SKM-1 treated with dmso at 0.1 percent for 144 hours (cell line): ENCODE data around the gene CUL9.

Experiments used
- DNase-seq: peaks from one replicate; lab custom pipeline; 2025; ENCODE audit not compliant: unreplicated experiment; lab: John Stamatoyannopoulos, UW

The CUL9 gene

DNA sequence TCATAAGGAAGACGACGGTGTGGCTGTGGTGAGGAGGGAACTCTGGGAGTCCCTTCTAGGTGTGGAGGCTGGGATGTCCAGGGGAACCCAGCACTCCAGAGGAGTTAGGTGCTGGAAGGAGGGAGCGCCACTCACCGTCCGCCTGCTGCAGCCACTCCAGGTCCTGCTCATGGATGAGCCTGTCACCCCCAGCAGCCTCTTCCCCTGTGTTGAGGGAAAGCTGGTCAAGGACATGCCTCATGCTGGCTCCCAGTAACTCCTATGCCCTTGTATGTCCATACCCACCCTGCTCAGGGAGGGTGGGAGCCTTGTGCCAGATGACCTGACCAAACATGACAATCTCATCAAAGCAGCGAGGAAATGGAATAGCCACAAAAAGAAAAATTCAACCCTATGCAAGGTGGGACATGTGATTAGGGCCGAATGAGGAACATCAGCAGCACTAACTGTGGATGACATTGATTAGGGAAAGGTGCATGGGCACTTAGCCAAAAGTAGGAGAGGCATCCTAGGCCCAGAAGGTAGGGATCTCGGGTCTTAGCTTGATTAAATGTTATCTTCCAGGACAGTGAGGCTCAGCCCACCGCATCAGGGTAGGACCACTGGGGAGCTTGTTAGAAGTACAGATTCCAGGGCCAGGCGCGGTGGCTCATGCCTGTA, 44.3 kb downstream of the CUL9 start:
- DNase-seq, result no peak

DNA sequence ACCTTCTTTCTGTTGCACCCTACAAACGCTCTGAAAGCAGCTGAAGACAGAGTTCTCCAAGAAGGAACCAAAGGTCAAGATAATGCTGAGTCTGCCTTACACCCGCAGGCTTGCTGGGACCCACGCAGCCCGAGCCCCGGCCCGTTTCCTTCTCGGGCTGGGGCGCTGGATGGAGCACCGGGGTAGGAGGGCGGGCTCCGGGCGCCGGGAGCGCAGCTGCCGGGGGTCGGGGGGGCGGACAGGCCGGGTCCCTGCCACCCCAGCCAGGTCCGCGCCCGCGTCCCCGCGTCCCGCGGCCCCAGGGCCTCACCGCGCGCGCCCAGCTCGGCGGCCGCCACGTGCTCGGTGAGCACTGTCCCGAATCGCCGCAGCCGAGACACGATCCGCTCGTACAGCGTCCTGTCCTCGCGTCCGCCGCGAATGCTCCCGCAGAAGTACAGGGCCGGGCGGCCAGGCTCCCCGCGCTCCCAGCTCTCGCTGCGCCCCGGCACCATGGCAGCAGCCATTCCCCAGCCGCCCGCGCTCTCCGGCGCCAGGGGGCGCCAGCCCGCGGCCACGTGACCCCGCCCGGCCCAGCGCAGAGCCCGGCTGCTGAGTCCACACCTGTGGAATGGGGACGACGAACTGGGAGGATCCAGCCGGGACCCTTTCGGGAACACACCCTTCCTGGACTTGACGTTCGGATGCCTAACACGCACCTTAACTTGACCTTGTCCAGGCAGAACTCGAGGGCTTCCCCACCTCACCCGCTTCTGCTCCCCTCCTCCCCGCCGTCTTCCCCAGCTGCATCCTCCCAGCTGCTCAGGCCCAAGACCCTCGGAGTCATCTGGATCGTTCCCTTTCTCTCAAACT, 47.2 kb downstream of the CUL9 start, which contains the start of gene DNPH1:
Gene DNPH1, minus strand, starts transcription at position 531 of the 852 bp plus-strand sequence. Its CDS starts 25 bp downstream, at position 506.
- DNase-seq, result peak; percentile 38

DNA sequence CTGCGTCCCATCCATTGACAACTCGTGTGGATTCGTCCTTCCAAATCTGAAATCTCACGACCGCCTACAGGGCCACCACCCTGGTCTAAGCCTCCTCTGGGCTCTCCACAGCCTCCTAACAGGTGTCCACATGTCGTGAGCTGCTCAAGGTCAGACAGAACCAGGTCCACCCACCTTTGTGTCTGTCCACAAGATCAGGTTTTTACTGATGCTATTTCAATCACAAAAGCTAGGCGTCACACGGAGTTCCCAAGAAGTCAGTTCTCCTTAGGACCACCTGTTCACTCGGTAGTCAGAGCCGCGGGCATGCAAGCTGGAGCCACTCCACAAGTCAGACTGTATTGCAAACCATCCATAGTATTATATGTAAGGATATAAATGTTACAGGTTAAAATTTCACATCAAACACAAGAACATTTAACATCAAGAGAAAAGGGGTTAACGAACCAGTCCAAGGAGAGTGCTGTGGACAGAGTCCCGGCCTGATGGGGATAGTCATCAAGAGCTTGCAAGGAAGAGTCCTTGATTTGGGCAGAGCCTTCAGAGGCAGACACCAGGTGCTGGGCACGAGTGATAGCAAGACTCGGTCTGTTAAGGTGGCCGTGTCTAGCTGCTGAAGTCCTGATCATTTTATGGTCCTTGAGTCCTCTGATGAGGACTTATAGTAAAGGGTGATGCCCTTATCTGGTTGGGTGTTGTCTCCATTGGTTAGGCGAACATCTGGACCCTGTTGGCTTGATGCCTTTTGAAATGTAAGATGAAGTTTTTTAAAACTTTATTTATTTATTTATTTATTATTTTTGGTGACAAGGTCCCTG, 48.0 kb downstream of the CUL9 start:
- no peak for DNase-seq

DNA sequence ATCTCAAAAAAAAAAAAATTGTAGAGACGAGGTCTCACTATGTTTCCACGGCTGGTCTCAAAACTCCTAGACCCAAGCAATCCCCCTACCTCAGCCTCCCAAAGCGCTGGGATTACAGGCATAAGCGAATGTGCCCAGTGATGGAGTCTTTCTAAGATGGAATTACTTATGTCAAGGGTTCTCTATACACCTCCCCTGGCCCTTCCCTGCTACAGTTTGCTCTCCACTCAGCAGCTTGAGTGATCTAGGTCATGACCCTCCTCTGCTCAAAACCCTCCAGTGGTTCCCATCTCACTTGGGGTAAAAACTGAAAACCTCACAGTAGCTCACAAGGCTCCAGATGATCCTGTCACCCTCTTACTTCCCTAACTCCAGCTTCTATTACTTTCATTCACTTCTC, 49.1 kb downstream of the CUL9 start:
- no peak for DNase-seq

DNA sequence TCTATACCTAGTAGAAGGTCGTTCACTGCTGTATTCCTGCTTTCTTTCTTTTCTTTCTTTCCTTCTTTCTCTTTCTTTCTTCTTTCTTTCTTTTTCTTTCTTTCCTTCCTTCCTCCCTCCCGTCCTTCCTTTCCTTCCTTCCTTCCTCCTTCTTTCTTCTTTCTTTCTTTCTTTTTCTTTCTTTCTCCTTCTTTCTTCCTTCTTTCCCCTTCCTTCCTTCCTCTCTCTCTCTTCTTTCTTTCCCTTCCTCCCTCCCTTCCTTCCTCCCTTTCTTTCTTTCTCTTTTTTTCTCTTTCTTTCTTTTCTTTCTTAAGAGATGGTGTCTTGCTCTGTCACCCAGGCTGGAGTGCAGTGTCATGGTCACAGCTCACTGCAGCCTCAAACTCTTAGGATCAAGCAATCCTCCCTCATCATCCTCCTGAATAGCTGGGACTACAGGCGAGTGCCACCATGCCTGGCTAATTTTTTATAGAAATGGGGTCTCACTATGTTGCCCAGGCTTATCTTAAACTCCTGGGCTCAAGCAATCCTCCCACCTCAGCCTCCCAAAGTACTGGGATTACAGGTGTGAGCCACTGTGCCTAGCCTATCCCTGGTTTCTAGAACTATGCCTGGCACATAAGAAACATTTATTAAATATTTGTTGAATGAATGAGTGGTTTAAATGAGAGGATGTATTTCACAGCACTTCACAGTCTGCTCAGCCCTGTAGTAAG, 49.9 kb downstream of the CUL9 start:
- DNase-seq, result no peak

DNA sequence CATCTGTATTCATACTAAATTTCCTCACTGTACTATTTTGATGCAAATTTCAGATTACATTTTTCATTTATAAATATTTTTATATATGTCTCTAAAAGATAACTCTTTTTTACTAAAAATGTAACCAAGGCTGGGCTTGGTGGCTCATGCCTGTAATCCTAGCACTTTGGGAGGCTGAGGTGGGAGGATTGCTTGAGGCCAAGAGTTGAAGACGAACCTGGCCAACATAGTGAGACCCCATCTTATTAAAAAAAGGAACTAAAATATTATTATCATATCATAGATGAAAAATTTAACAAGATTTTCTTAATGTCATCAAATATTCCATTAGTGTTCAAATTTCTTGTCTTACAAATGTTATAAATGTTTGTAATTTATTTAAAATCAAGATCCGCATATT, 53.8 kb downstream of the CUL9 start:
- DNase-seq, result no peak

DNA sequence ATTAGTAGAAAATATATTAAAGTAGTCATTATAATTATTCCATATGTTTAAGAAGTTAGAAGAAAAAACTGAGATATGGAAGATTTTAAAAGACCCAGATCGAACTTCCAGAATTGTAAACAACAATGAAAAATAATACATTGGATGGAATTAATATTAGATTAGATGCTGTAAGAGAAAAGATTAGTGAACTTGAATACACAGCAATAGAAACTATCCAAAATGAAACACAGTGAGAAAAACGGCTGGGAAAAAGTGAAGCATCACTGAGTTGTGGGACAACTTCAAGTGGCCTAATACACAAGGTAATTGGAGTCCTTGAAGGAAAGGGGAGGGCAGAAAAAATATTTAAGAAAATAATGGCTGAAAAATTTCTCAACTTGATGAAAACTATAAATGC, 57.1 kb downstream of the CUL9 start:
- DNase-seq, result no peak

DNA sequence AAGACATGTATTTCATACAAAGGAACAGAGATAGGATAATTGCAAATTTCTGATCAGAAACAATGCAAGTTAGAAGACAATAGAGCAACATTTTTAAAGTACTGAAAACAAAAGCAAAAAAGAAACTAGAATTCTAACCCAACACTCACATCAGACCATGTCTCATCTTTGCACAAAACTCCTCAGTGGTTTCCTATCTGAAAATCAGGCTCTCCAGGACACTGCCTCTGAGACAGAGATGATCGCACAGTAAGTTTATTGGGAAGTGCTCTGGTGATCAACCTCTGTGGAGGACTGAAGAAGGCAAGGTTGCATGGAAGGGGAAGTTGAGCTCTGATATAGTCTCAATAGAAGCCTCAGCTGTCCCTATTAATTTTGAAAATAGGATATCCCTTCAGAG, 59.0 kb downstream of the CUL9 start:
- no peak for DNase-seq

DNA sequence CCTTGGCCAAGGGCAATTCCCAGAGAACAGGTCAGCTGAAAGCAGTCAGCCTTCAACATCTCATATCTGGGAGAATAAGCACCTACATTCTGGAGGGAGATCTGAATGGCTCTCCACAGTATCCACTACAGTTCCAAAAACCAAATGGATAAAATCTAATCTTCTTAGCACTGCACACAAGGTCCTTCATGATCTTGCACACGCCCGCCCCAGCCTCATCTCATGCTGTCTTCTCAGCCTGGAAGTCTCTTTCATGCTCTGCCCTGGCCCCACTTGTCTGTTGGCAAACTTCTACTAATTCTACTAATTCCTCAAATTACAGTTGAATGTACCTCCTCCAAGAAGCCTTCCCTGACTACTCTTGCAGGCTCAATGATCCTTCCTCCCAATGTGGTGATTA, 59.5 kb downstream of the CUL9 start:
- DNase-seq, result no peak

DNA sequence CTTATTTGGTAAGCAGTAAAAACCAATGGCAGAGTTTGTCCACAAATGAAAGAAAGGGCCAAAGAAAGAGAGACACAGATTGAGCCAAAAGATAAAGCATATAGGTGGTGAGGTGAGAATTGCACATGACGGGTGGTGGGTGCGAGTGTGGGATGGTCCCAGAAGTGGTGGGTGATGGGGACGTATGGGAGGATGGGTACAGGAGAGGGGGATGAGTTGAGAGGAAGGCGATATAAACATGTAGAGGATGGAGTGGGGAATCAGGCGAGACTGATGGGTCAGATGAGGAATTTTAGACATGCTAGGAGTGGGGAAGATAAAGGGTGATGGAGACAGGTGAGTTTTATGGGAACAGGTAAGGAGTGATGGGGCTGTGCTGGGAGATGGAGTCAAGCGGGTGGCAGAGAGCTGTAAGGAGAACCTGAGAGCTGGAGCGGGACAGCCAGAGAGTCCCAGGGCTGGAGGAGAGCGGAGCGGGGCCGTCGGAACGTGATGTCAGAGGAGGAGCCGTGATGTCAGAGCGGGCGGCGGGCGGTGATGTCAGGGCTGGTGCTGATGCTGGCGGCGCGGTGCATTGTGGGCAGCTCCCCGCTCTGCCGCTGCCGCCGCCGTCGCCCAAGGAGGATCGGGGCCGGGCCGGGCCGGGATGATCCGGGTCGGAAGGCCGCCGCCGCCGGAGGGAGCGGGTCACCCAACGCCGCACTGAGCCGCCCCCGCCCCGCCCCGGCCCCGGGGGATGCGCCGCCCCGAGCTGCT, 61.1 kb downstream of the CUL9 start, which contains the start of gene TTBK1:
Gene TTBK1, plus strand, starts transcription at position 574 of the 756 bp plus-strand sequence. CDS start 3,180 bp downstream, outside the sequence.
- DNase-seq, result no peak

DNA sequence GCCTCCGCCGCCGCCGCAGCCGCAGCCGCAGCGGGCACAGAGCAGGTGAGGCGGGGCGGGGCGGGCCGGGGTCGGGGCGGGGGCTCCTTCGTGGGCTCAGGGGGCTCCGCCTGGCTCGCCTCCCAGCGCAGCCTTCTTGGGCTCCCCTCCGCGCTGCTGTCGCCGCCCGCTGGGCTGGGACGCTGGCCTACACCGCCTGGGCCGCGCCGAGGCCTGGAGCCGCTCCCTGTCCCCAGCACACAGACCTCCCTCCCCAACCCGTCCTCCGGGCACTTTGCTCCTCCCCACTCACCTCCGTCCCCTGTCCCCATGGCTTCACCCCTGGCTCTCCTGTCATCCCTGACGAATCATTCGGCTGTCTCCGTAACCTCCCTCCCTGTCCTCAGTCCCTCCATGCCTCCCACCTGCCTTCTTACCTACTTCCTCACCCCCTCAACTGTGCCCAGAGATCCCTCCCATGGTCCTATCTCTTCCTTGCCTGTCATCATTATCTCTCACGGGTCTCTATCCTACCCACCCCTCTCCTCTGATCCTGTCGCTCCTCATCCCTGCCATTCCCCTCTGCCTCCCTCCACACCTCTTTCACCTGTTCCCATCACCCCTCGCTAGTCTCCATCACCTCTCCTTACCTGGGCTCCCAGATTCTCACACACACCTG, 61.8 kb downstream of the CUL9 start:
- DNase-seq, result no peak

DNA sequence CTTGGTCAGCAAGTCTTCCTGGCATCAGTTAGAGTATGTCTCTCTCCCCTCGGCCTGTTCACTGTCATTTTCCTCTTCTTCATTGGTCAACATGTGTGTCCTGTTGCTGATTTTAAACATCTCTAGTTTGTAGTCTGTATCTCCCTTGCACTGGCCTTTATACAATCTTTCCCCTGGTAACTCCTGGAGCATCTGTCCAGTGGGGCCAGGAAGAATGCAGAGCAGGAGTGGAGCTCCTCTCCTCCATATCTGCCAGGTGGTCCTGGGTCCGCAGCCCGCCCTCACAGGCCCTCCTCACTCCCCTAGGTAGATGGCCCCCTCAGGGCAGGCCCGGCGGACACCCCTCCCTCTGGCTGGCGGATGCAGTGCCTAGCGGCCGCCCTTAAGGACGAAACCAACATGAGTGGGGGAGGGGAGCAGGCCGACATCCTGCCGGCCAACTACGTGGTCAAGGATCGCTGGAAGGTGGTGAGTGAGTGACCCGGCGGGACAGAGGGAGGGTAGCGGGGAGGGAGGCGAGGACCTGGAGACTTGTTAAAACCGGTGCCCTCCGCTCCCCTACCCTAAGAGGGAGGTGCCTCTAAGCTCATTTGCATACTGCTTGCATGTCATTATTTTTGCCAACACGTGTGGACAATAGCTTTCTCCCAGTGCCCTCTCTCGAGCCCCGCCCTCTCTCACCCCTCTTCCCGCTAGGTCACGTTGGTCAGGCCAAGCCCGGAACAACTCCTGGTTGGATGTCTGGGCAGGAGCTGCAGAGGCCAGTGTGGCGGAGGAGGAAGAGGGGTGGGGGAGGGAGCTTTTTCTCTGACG, 64.5 kb downstream of the CUL9 start:
- DNase-seq, result no peak

DNA sequence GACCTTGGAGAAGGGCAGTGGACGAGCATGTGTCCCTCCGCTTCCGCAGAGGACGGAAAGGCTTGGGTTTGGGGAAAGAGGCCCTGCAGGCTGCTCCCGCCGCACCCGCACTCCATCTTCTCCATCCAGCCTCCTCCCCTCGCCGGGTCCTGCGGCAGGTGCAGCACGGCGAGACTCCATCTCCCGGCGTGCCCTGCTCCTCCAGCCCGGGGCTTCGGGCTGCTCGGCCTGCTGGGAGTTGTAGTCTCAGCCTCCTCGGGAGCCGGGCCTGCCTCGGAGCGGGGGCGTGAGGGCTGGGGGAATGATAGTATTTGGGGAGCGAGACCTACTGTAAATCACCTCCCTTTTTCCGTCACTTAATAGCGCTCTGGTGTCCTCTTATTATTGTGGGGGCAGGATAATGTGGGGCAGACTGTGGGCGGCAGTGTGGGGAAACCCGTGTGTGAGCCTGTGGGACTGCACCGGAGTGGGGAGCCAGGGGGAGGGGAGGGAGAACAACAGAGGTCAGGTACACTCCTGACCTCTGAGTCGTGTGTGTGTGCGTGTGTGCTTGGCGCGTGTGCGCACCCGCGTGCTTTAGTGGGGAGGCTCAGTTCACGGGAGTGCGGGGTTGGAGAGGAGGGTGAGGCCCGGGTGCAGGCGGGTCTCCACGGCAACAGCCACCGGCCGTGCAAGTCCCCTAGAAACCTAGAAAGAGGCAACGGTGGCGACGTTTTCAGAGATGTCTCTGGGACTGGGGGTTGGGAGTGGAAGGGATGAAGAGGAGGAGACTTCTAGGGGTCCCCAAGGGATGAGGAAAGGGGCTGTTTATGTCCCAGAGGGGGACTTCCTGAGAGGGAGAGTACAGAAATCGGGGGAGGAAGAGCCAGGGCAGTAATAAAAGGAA, 65.4 kb downstream of the CUL9 start:
- DNase-seq, result peak; percentile 46

DNA sequence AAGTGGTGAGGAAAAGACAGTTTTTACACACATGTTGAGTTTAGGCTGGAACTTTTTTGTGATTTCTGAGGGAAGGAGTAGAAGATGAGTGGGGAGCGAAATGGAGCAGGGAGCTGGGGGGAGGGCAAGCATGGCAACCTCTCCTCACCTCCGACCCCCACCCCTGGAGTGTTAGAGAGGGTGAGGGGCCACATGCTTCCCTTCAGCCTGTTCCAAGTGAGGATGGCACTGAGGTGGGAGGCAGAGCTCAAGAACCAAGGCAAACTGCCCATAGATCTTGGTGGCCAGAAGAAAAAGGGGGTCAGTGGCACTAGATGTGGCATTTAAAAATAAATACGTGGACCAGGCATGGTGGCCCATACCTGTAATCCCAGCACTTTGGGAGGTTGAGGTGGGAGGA, 66.1 kb downstream of the CUL9 start:
- no peak for DNase-seq

DNA sequence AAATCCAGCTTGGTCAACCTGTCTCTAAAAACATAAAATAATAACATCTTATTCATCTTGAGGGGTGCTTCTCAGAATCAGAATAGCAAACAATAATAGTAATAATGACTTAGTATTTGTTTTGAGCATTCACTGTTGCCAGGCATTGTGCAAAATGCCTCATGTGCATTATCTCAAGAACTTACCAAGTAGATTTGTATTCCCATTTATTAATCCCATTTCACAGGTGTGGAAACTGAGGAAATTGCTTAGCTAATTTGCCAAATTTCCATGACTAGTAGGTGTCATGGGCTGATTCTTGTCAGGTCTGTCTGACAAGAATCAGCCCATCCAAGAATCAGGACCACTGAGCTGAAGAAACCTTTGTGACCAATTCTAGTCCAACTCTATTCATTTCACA, 66.8 kb downstream of the CUL9 start:
- DNase-seq, result no peak

DNA sequence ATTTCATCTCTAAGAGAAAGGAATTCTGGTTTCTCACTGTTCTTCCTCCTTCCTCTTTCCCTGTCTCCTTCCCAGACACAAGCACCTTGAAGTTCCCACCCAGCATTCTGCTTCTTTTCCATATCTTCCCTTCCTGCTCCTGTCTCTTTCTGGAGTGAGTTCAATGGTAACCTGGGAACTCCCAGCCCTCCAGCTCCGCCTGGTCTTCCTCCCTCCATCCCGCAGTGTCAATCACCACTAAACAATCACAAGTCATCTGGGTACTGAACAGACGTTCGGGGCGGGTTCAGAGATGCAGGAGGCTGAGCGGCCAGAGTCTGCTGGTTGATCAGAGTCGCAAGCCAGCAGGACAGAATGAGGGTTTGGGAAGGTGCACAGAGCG, 69.0 kb downstream of the CUL9 start:
- no peak for DNase-seq

DNA sequence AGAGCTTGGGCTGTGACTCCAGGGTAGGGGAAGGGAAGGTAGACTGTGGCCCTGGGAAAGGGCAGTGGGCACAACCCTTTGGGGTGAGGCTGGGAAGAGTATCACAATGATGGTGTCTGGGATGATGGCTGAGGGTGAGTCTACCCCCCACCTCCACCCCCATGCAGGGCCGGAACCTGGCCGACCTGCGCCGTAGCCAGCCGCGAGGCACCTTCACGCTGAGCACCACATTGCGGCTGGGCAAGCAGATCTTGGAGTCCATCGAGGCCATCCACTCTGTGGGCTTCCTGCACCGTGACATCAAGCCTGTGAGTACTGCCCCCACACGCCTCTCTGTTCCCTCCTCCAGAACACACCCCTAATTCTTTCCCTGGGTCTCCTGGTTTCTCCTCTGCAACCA, 71.4 kb downstream of the CUL9 start:
- DNase-seq, result no peak
